Upper lobe of left lung (tissue), 6 donors: Measurements from ENCODE around the gene CCL28. TPM values are rescaled to one million over a fixed set of nuclear protein-coding genes. Genes with fewer than 3 reads are reported as not detected.

ENCODE experiments used
- ATAC-seq, 2 donors: fragments of 200-7000 bp; cut with Tn5 transposase; one replicate each; pipeline ENCODE4 v1.9.1; 2022; ENCODE audit warnings: mild to moderate bottlenecking in 2 of 2, moderate library complexity in 2 of 2; ENCODE audit not compliant: low FRiP score in 2 of 2
- DNase-seq, 2 donors: peaks; one replicate each; pipeline ENCODE4 v3.0.0-alpha.2; 2019 to 2020
- H3K27ac ChIP-seq, 4 donors: fragments of 200-600 bp; sonication (generic); one replicate each; pipeline ENCODE4 v1.5.1; 2016 to 2019
- H3K27me3 ChIP-seq, 4 donors: fragments of 200-600 bp; sonication (generic); one replicate each; pipeline ENCODE4 v1.5.1; 2017 to 2019
- H3K36me3 ChIP-seq, 4 donors: fragments of 200-600 bp; sonication (generic); one replicate each; pipeline ENCODE4 v1.5.1; 2016 to 2019
- H3K4me1 ChIP-seq, 4 donors: fragments of 200-600 bp; sonication (generic); one replicate each; pipeline ENCODE4 v1.5.1; 2018 to 2019
- H3K4me3 ChIP-seq, 4 donors: fragments of 200-600 bp; sonication (generic); one replicate each; pipeline ENCODE4 v1.5.1; 2017 to 2019; ENCODE audit warnings: mild to moderate bottlenecking in 2 of 4, moderate library complexity in 1 of 4
- H3K9me3 ChIP-seq, 4 donors: fragments of 200-600 bp; sonication (generic); one replicate each; pipeline ENCODE4 v1.5.1; 2018 to 2019
- CTCF ChIP-seq, 6 experiments: fragments of 450-650 bp in 4 of 6; fragments of 200-600 bp in 2 of 6; sonication (generic) in 2 of 6; IDR thresholded peaks; one replicate each; pipeline ENCODE4 v1.5.1; 2016 to 2019; ENCODE audit warnings: antibody characterized with exemption in 6 of 6
- EP300 ChIP-seq, 4 donors: sonication (generic); formaldehyde crosslinking; IDR thresholded peaks; one replicate each; pipeline ENCODE4 v1.5.1; 2017; ENCODE audit warnings: antibody characterized with exemption in 4 of 4, control low read depth in 2 of 4
- POLR2AphosphoS5 ChIP-seq, 2 donors: sonication (generic); formaldehyde crosslinking; IDR thresholded peaks; one replicate each; pipeline ENCODE4 v1.5.1; 2017; ENCODE audit warnings: antibody characterized with exemption in 2 of 2
- WGBS, 2 donors: methylation state at CpG; one replicate each; pipeline ENCODE4 v1.1.5; 2017 to 2018; 5-methylcytosine and 5-hydroxymethylcytosine counted together
- total RNA-seq, 6 donors: library from RNA; depleted of rRNA in 4 of 6; stranded (reverse); fragments of >200 nt in 4 of 6; gene quantifications; one replicate each; pipeline versions ENCODE4 v1.1.0 to v1.2.1, GENCODE V29; 2016 to 2021
- donor health status: DM: no; HTN: no; CAD: no; lungs with moderate emphysema.
- donor health status: DM: no; HTN: yes; CAD: no; lungs with severe emphysema.

CCL28 gene
- total RNA-seq, 6 donors from 2014 or later: 1.1 to 9.4 (median 6.0) TPM

- no peak for TF ChIP-seq POLR2AphosphoS5 (IDR thresholded peaks at IDR 0.05)
- Histone ChIP-seq H3K9me3 (peaks cover 0 to 18% (median 9%) of the 10 kb centered on the region in 4 donors), H3K27ac (no peak overlapping the region), H3K4me3 (no peak overlapping the region), H3K27me3 (no peaks in the 10 kb centered on the region), H3K4me1 (no peaks in the 10 kb centered on the region), H3K36me3 (no peaks in the 10 kb centered on the region)
- DNase-seq (no peak), ATAC-seq (no peak)
- WGBS, 2 donors: 67 to 91% methylated on average over 4 of the region's 4 CpGs
Observed at GRCh38 chr5:43335681-43336080, 76.5 kb downstream of the CCL28 start.

DNA sequence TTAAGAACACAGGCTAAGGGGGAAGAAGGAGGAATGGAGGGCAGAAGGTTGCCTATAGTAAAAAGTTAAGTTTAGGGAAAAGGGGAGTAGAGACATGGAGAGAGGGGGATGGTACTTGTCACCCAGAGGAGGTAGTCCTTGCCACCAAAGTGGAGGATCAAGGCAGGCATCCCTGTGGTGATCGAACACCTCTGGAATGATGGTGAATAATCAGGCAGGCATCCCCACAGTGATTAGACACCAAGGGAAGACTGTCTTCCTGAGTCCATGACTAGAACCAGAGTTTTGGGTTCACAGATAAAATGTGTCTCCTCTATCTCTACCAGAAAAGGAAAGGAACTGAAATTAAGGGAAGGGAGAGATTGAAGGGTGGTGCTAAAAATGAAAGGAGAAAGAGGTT, 79.8 kb downstream of the CCL28 start:
- DNase-seq: no peak
- WGBS, 2 donors: 85 to 88% methylated on average over 1 of the region's 1 CpG

More for the DNA sequence above, 79.8 kb downstream of the CCL28 start:
- no peaks in the 10 kb centered on the region for H3K36me3 ChIP-seq
- no peaks in the 10 kb centered on the region for H3K4me1 ChIP-seq
- H3K4me3 ChIP-seq: no peak overlapping the region
- TF ChIP-seq EP300 (IDR thresholded peaks at IDR 0.05) (no peak), POLR2AphosphoS5 (IDR thresholded peaks at IDR 0.05) (no peak), CTCF (IDR thresholded peaks at IDR 0.05) (no peak)
- H3K27me3 ChIP-seq: no peaks in the 10 kb centered on the region
- H3K9me3 ChIP-seq: peaks cover 0 to 17% (median 9%) of the 10 kb centered on the region in 4 donors
- no peak for ATAC-seq
- no peak overlapping the region for H3K27ac ChIP-seq

Other genes with a start within 250 kb of the CCL28 start
- 10 to 100 TPM in 1 of 6 donors, 1 to 10 TPM in 5; 1.8 to 29.3 (median 4.6) TPM for gene NIM1K, start 220.2 kb downstream of the CCL28 start, total RNA-seq
- gene HMGCS1, start 99.0 kb downstream of the CCL28 start, total RNA-seq: 100 to 1,000 TPM in 3 of 6 donors, 10 to 100 TPM in 3; 47.1 to 174 (median 107) TPM
- 10 to 100 TPM in 4 of 6 donors, 1 to 10 TPM in 2; 3.6 to 27.2 (median 12.3) TPM for gene TMEM267, start 71.5 kb upstream of the CCL28 start, total RNA-seq
- 1 to 10 TPM in 4 of 6 donors, under 1 TPM in 2; 0.79 to 2.1 (median 1.1) TPM for gene C5orf34, start 102.8 kb upstream of the CCL28 start, total RNA-seq
- gene PAIP1, start 144.7 kb upstream of the CCL28 start, total RNA-seq: 10 to 100 TPM; 44.9 to 81.0 (median 67.2) TPM
- gene NNT, start 190.8 kb upstream of the CCL28 start, total RNA-seq: 10 to 100 TPM; 18.5 to 63.6 (median 49.7) TPM